Nephron progenitor cell (in vitro differentiated cells): ENCODE measurements around the gene HOXC4.

ENCODE experiments used
- DNase-seq: peaks from one replicate; pipeline ENCODE4 v3.0.0; 2021
- H3K27ac Mint-ChIP-seq: 2 replicates; pipeline ENCODE4 v1.8.0; 2021; ENCODE audit warnings: mild to moderate bottlenecking, moderate library complexity, mixed read lengths
- H3K27me3 Mint-ChIP-seq: 2 replicates; pipeline ENCODE4 v1.8.0; 2021; ENCODE audit warnings: mild to moderate bottlenecking, low read depth, mixed read lengths; ENCODE audit not compliant: poor library complexity
- H3K36me3 Mint-ChIP-seq: 2 replicates; pipeline ENCODE4 v1.8.0; 2021; ENCODE audit warnings: low read depth, mixed read lengths
- H3K4me1 Mint-ChIP-seq: 2 replicates; pipeline ENCODE4 v1.8.0; 2021; ENCODE audit warnings: mixed read lengths
- H3K4me3 Mint-ChIP-seq: 2 replicates; pipeline ENCODE4 v1.8.0; 2021; ENCODE audit warnings: mild to moderate bottlenecking, moderate library complexity, mixed read lengths
- H3K9me3 Mint-ChIP-seq: 2 replicates; pipeline ENCODE4 v1.8.0; 2021; ENCODE audit warnings: mild to moderate bottlenecking, moderate library complexity, mixed read lengths
- CTCF ChIP-seq: fragments of 200-600 bp; sonication (generic); IDR thresholded peaks from 2 replicates; pipeline ENCODE4 v1.5.0; 2021; ENCODE audit warnings: antibody characterized with exemption

HOXC4 gene

GRCh38 chr12:54047964-54048303 is 5.7 kb upstream of the HOXC4 start:
- peak overlapping the region; percentile 95 for H3K4me3 Mint-ChIP-seq
- TF ChIP-seq CTCF: no peak
- H3K27me3 Mint-ChIP-seq: no peaks in the 10 kb centered on the region
- peaks cover 100% of the 10 kb centered on the region for H3K4me1 Mint-ChIP-seq
- no peak for DNase-seq
- peak overlapping the region; percentile 96 for H3K27ac Mint-ChIP-seq
- H3K36me3 Mint-ChIP-seq: peaks cover 47% of the 10 kb centered on the region
- H3K9me3 Mint-ChIP-seq: no peaks in the 10 kb centered on the region

GRCh38 chr12:54048406-54049093 is 5.1 kb upstream of the HOXC4 start:
- H3K36me3 Mint-ChIP-seq: peaks cover 47% of the 10 kb centered on the region
- H3K9me3 Mint-ChIP-seq: no peaks in the 10 kb centered on the region
- no peak for TF ChIP-seq CTCF
- H3K4me3 Mint-ChIP-seq: peak overlapping the region; percentile 95
- peaks cover 100% of the 10 kb centered on the region for H3K4me1 Mint-ChIP-seq
- peak overlapping the region; percentile 96 for H3K27ac Mint-ChIP-seq
- DNase-seq: no peak
- no peaks in the 10 kb centered on the region for H3K27me3 Mint-ChIP-seq

- H3K36me3 Mint-ChIP-seq: peaks cover 47% of the 10 kb centered on the region
- H3K27ac Mint-ChIP-seq: peak overlapping the region; percentile 96
These were observed 4.5 kb upstream of the HOXC4 start for GRCh38 chr12:54049108-54049507.

GRCh38 chr12:54050482-54050810 is 3.2 kb upstream of the HOXC4 start:
- no peaks in the 10 kb centered on the region for H3K9me3 Mint-ChIP-seq
- TF ChIP-seq CTCF: no peak
- peaks cover 53% of the 10 kb centered on the region for H3K36me3 Mint-ChIP-seq
- peak overlapping the region; percentile 95 for H3K4me3 Mint-ChIP-seq
- H3K27ac Mint-ChIP-seq: peak overlapping the region; percentile 96
- peaks cover 100% of the 10 kb centered on the region for H3K4me1 Mint-ChIP-seq
- no peaks in the 10 kb centered on the region for H3K27me3 Mint-ChIP-seq
- DNase-seq: no peak

More at GRCh38 chr12:54049108-54049507, 4.5 kb upstream of the HOXC4 start:
- Mint-ChIP-seq H3K9me3 (no peaks in the 10 kb centered on the region), H3K27me3 (no peaks in the 10 kb centered on the region), H3K4me3 (peak overlapping the region; percentile 95), H3K4me1 (peaks cover 100% of the 10 kb centered on the region)
- no peak for TF ChIP-seq CTCF
- DNase-seq: no peak

GRCh38 chr12:54051026-54051842 is 2.4 kb upstream of the HOXC4 start:
- DNase-seq: peak; percentile 42
- no peak for TF ChIP-seq CTCF
- Mint-ChIP-seq H3K27ac (peak overlapping the region; percentile 77), H3K27me3 (no peaks in the 10 kb centered on the region), H3K9me3 (no peaks in the 10 kb centered on the region), H3K4me3 (peak overlapping the region; percentile 95), H3K36me3 (peaks cover 53% of the 10 kb centered on the region), H3K4me1 (peaks cover 100% of the 10 kb centered on the region)
